ENCODE results near the gene MMD.

- no peak for TF ChIP-seq POLR2AphosphoS5 (IDR thresholded peaks at IDR 0.05)
- TF ChIP-seq CTCF (IDR thresholded peaks at IDR 0.05; ENCODE audit: poor library complexity, severe bottlenecking) = no peak
- no peak for TF ChIP-seq SMC3 (conservative IDR thresholded peaks at IDR 0.05; ENCODE audit: poor library complexity)
- TF ChIP-seq REST (IDR thresholded peaks at IDR 0.05; ENCODE audit: borderline replicate concordance) = no peak
Measured at GRCh38 chr17:55444471-55445441, 23.1 kb upstream of the MMD start.
